ENCODE data around the gene FZD2. TPM values are rescaled to one million over a fixed set of nuclear protein-coding genes. Genes with fewer than 3 reads are reported as not detected.

FZD2 gene
- total and polyA plus RNA-seq, 2 of the 4 experiments (the other 2 are of a cell fraction), result 21.3 to 130 TPM

Other genes with a start within 250 kb of the FZD2 start
- under 0.01 TPM in 2 replicates for gene RUNDC3A, start 248.9 kb upstream of the FZD2 start, total RNA-seq (2012; rRNA removed)
- 0.07 and 0.34 TPM in 2 replicates for gene RUNDC3A, start 248.9 kb upstream of the FZD2 start, polyA plus RNA-seq (2012; rRNA removed)
- gene SLC25A39, start 232.7 kb upstream of the FZD2 start, total RNA-seq (2012; rRNA removed), result 49.1 and 49.2 TPM in 2 replicates
- 99.7 and 119 TPM in 2 replicates for gene SLC25A39, start 232.7 kb upstream of the FZD2 start, polyA plus RNA-seq (2012; rRNA removed)
- gene GRN, start 212.2 kb upstream of the FZD2 start, total RNA-seq (2012; rRNA removed), result 38.9 and 39.2 TPM in 2 replicates
- 494 and 588 TPM in 2 replicates for gene GRN, start 212.2 kb upstream of the FZD2 start, polyA plus RNA-seq (2012; rRNA removed)
- gene FAM171A2, start 193.6 kb upstream of the FZD2 start, total RNA-seq (2012; rRNA removed), result 3.1 and 3.2 TPM in 2 replicates
- 5.9 and 8.1 TPM in 2 replicates for gene FAM171A2, start 193.6 kb upstream of the FZD2 start, polyA plus RNA-seq (2012; rRNA removed)
- gene ITGA2B, start 167.8 kb upstream of the FZD2 start, total RNA-seq (2012; rRNA removed), result under 0.01 TPM in 2 replicates
- gene ITGA2B, start 167.8 kb upstream of the FZD2 start, polyA plus RNA-seq (2012; rRNA removed), result 0.22 and 0.26 TPM in 2 replicates
- 8.8 and 13.3 TPM in 2 replicates for gene GPATCH8, start 54.1 kb upstream of the FZD2 start, total RNA-seq (2012; rRNA removed)
- 13.2 and 13.4 TPM in 2 replicates for gene GPATCH8, start 54.1 kb upstream of the FZD2 start, polyA plus RNA-seq (2012; rRNA removed)
- gene MEIOC, start 99.0 kb downstream of the FZD2 start, total RNA-seq (2012; rRNA removed), result 0.28 and 0.36 TPM in 2 replicates
- gene MEIOC, start 99.0 kb downstream of the FZD2 start, polyA plus RNA-seq (2012; rRNA removed), result 0.27 and 0.37 TPM in 2 replicates
- 20.8 and 46.4 TPM in 2 replicates for gene CCDC43, start 132.3 kb downstream of the FZD2 start, total RNA-seq (2012; rRNA removed)
- gene CCDC43, start 132.3 kb downstream of the FZD2 start, polyA plus RNA-seq (2012; rRNA removed), result 9.3 and 11.3 TPM in 2 replicates
- gene DBF4B, start 151.2 kb downstream of the FZD2 start, total RNA-seq (2012; rRNA removed), result 3.6 TPM in 2 replicates
- 10.2 and 10.7 TPM in 2 replicates for gene DBF4B, start 151.2 kb downstream of the FZD2 start, polyA plus RNA-seq (2012; rRNA removed)
- gene ADAM11, start 201.5 kb downstream of the FZD2 start, total RNA-seq (2012; rRNA removed), result 0.28 and 0.36 TPM in 2 replicates
- gene ADAM11, start 201.5 kb downstream of the FZD2 start, polyA plus RNA-seq (2012; rRNA removed), result 0.46 and 0.53 TPM in 2 replicates